ENCODE data around the gene TMPRSS9. TPM values are rescaled to one million over a fixed set of nuclear protein-coding genes. Genes with fewer than 3 reads are reported as not detected.

Gene TMPRSS9
- total and polyA plus RNA-seq, 11 donors = 0.09 to 0.19 TPM; not detected in 9

GRCh38 chr19:2318923-2319322 lies 41.1 kb upstream of the TMPRSS9 start:
- Histone ChIP-seq H3K27me3 (no peaks in the 10 kb centered on the region), H3K27ac (no peak overlapping the region), H3K9me3 (peaks cover 0 to 12% (median 2%) of the 10 kb centered on the region in 12 donors), H3K36me3 (peaks cover 0 to 29% (median 10%) of the 10 kb centered on the region in 9 donors), H3K4me3 (no peak overlapping the region), H3K4me1 (peaks cover 0 to 14% (median 7%) of the 10 kb centered on the region in 12 donors)
- TF ChIP-seq, protein P1, sequence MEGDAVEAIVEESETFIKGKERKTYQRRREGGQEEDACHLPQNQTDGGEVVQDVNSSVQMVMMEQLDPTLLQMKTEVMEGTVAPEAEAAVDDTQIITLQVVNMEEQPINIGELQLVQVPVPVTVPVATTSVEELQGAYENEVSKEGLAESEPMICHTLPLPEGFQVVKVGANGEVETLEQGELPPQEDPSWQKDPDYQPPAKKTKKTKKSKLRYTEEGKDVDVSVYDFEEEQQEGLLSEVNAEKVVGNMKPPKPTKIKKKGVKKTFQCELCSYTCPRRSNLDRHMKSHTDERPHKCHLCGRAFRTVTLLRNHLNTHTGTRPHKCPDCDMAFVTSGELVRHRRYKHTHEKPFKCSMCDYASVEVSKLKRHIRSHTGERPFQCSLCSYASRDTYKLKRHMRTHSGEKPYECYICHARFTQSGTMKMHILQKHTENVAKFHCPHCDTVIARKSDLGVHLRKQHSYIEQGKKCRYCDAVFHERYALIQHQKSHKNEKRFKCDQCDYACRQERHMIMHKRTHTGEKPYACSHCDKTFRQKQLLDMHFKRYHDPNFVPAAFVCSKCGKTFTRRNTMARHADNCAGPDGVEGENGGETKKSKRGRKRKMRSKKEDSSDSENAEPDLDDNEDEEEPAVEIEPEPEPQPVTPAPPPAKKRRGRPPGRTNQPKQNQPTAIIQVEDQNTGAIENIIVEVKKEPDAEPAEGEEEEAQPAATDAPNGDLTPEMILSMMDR (IDR thresholded peaks at IDR 0.05) = no peak
- no peak for TF ChIP-seq POLR2A (IDR thresholded peaks at IDR 0.05)
- ATAC-seq (no peak), DNase-seq (no peak)
- intact Hi-C loops (cut with DNase I) = loop anchor here in 8 of 10 donors (5.0 to 10.0 kb wide), 7 partner anchors 42 to 394 kb away; partner anchors contain the start of genes PLEKHJ1 (in 4 of the 8), SF3A2 (in 4 of the 8) and AP3D1 (in 1 of the 8)
- 65 to 77% (median 74%) methylated on average over 6 of the region's 6 CpGs for WGBS, 4 donors

GRCh38 chr19:2319551-2319950 lies 40.5 kb upstream of the TMPRSS9 start:
- Histone ChIP-seq H3K9me3 (peaks cover 0 to 11% (median 2%) of the 10 kb centered on the region in 12 donors), H3K27me3 (no peaks in the 10 kb centered on the region), H3K27ac (no peak overlapping the region), H3K36me3 (peaks cover 0 to 35% (median 14%) of the 10 kb centered on the region in 9 donors), H3K4me3 (no peak overlapping the region), H3K4me1 (peaks cover 0 to 14% (median 7%) of the 10 kb centered on the region in 12 donors)
- TF ChIP-seq, protein P1 (IDR thresholded peaks at IDR 0.05) = no peak
- TF ChIP-seq POLR2A (IDR thresholded peaks at IDR 0.05) = no peak
- DNase-seq = no peak
- 91 to 97% (median 94%) methylated on average over 14 to 20 of the region's 20 CpGs for WGBS, 4 donors
- intact Hi-C loops (cut with DNase I) = loop anchor here in 8 of 10 donors (5.0 to 10.0 kb wide), 7 partner anchors 42 to 395 kb away; partner anchors contain the start of genes PLEKHJ1 (in 4 of the 8), SF3A2 (in 4 of the 8) and AP3D1 (in 1 of the 8)
- no peak for ATAC-seq

DNA sequence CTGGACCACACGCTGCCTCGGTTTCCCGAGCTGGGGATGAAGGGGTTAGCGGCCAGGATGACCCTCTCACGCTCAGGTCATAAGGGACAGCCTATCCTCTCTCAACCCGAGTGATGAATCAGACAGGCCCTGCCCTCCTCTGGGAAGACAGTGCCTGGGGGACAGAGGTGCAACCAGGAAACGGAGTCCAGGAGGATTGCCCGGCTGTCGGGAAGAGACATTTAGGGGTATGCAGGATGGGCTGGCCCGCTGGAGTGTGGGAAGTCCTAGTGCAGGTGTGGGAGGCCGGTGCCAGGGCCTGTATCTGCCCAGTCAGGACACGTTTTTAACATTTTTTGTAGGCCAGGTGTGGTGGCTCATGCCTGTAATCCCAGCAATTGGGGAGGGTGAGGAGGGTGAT lies 40.0 kb upstream of the TMPRSS9 start:
- H3K4me1 ChIP-seq = peaks cover 0 to 14% (median 7%) of the 10 kb centered on the region in 12 donors
- intact Hi-C loops (cut with DNase I) = loop anchor here in 1 of 10 donors (2.0 kb wide), 1 partner anchor 65 kb away; no protein-coding TSS in a partner anchor
- H3K27ac ChIP-seq = no peak overlapping the region
- TF ChIP-seq POLR2A (IDR thresholded peaks at IDR 0.05) = no peak
- TF ChIP-seq, protein P1 (IDR thresholded peaks at IDR 0.05) = no peak
- no peak for DNase-seq
- peaks cover 0 to 40% (median 14%) of the 10 kb centered on the region in 9 donors for H3K36me3 ChIP-seq
- peaks cover 0 to 7% (median 0%) of the 10 kb centered on the region in 12 donors for H3K9me3 ChIP-seq
- no peak for ATAC-seq
- H3K27me3 ChIP-seq = no peaks in the 10 kb centered on the region
- 79 to 83% (median 79%) methylated on average over 11 to 12 of the region's 12 CpGs for WGBS, 4 donors
- H3K4me3 ChIP-seq = no peak overlapping the region

DNA sequence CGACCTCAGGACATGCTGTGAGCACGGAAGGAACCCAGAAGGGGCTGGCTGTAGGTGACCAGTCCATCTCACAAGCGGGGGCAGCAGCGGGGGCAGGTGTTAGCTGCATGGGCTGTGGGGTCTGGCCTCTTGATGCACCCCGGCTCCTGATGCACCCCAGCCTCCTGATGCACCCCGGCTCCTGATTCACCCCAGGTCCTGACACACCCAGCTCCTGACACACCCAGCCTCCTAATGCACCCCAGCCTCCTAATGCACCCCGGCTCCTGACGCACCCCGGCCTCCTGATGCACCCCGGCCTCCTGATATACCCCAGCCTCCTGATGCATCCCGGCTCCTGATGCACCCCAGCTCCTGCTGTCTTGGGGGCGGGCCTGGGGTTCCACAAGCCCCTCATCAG lies 39.1 kb upstream of the TMPRSS9 start:
- Histone ChIP-seq H3K4me1 (peaks cover 0 to 13% (median 7%) of the 10 kb centered on the region in 12 donors), H3K4me3 (no peak overlapping the region), H3K27ac (no peak overlapping the region), H3K27me3 (no peaks in the 10 kb centered on the region), H3K9me3 (no peaks in the 10 kb centered on the region), H3K36me3 (peaks cover 0 to 47% (median 14%) of the 10 kb centered on the region in 9 donors)
- TF ChIP-seq POLR2A (IDR thresholded peaks at IDR 0.05) = no peak
- TF ChIP-seq, protein P1 (IDR thresholded peaks at IDR 0.05) = no peak
- ATAC-seq = no peak
- intact Hi-C loops (cut with DNase I) = loop anchor here in 1 of 10 donors (2.0 kb wide), 1 partner anchor 64 kb away; no protein-coding TSS in a partner anchor
- 84 to 94% (median 91%) methylated on average over 7 to 12 of the region's 12 CpGs for WGBS, 4 donors
- DNase-seq = no peak

Data from heart left ventricle (tissue), 16 donors.